Measurements from ENCODE around the gene DNAH3. TPM values are rescaled to one million over a fixed set of nuclear protein-coding genes. Genes with fewer than 3 reads are reported as not detected.

The DNAH3 gene
- polyA plus RNA-seq, 4 donors: 0.16 to 0.69 (median 0.43) TPM

DNA sequence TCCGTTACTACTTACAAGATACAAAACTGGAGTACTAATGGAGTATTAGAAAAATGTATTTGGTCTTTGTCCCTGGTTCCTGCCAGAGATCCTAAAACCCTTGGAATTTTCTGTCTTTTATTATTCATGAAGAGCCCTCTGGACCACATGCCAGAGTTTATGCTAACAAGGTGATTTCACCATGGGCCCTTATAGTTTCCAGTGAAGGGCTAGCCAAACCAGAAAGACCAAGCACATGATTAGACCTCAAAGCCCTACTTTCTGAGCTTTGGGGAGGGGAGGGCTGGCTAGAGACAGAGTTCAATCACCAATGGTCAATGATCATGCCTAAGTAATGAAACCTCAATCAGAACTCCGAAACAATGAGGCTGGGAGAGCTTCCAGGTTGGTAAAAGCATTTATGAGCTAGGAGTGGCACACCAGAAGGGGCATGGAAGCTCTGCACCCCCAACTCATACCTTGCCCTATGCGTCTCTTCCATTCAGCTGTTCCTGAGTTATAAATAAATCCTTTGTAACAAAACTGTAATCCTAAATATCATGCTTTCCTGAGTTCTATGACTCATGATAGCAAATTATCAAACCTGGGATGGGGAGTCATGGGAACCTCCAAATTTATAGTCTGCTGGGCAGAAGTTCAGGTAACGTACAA, 260.9 kb downstream of the DNAH3 start:
- DNase-seq (ENCODE audit: low read depth in 4 of 4, low spot score in 2 of 4): no peak

DNA sequence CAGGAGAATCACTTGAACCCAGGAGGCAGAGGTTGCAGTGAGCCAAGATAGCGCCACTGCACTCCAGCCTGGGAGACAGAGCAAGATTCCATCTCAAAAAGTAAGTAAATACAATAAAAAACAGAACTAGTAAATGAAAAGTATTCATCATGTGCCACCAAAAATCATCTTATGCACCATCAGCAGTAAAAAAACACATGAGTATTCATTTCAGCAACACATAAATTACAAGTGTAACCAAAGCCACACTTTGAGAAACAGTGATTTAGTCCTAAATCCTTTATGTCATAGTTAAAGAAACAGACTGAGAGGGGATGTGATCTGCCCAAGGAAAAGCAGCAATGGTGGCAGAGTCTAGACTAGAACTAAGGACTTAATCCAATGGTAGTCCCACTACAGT, 263.4 kb downstream of the DNAH3 start:
- DNase-seq (ENCODE audit: low read depth in 4 of 4, low spot score in 2 of 4): no peak

DNA sequence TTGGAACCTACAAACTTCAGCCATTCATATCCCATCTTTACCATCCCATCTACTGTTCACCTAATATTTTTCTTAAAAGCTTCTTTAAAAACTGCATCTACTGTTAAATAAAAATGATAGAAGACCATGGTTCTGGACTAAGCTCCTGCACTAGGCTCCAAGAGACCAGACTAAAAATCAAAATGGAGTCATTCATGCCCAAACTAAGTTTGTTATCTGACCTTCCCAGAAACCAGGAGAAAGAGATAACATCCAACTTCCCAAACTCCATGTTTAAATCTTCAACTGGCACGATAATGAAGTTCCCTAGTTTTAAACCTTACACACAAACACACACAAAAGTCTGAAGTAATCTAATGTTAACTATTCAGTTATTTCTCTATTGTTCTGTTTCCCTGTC, 264.3 kb downstream of the DNAH3 start:
- no peak for DNase-seq (ENCODE audit: low read depth in 4 of 4, low spot score in 2 of 4)

DNA sequence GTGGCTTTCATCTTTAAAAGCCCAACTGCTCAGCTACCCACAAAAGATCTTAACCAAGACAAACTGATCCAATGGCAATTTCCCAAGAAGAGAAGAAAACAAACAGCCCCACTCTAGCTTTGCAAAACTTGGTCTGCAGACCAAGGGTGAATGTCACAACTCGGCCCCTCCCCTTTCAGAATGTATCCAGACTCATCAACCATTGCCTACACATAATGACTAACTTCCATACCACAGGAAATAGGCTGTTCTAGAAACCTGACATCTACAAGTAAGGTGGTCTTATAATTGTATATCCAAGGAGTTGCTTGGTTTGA, 266.4 kb downstream of the DNAH3 start:
- no peak for DNase-seq (ENCODE audit: low read depth in 4 of 4, low spot score in 2 of 4)

DNA sequence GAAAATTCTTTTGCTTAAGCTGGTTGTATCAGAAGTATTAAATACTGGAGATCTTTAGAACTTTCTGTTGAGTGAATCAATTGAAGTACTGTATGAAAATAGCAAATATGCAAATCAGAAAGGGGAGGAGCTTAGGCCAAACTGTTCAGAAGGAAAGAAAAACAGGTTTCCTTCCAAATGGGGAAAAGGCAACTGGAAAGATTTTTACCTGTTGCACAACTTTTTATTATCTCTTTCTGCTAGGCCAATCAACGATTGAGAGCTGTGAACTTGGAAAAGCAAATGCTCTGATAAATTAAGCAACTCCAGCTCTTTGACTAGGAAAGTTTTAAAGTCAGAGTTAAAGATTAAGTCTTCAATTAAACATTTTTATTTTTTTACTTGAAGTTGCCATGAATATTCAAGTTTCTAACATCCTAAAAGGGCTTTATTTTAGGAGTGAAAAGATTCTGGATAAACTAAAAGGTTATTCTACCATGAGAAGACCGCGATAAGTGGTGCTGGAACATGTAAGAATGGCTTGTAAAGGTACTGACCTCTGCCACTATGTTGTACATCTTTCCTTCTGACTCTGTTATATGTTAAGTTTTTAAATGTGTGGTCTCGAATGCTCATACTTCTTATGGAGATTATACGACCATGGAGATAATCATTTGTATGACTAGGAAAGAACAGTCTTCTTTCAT, 266.9 kb downstream of the DNAH3 start:
- DNase-seq (ENCODE audit: low read depth in 4 of 4, low spot score in 2 of 4): no peak

Other genes with a start within 250 kb of the DNAH3 start
- gene LDAF1, start 7.8 kb upstream of the DNAH3 start, polyA plus RNA-seq (ENCODE audit: insufficient read length in 4 of 4): 10 to 100 TPM; 22.8 to 25.9 (median 25.3) TPM
- under 1 TPM; 0.10 to 0.31 (median 0.12) TPM for gene ZP2, start 60.7 kb upstream of the DNAH3 start, polyA plus RNA-seq (ENCODE audit: insufficient read length in 4 of 4)
- gene ANKS4B, start 82.9 kb upstream of the DNAH3 start, polyA plus RNA-seq (ENCODE audit: insufficient read length in 4 of 4): 1 to 10 TPM; 3.2 to 6.0 (median 4.7) TPM
- 1 to 10 TPM; 8.0 to 9.9 (median 8.9) TPM for gene CRYM, start 127.4 kb upstream of the DNAH3 start, polyA plus RNA-seq (ENCODE audit: insufficient read length in 4 of 4)